Endometrial microvascular endothelial cells (primary cell): ENCODE data around the gene MGRN1. TPM values are rescaled to one million over a fixed set of nuclear protein-coding genes. Genes with fewer than 3 reads are reported as not detected.

ENCODE experiments used
- in situ Hi-C: cut with HindIII; loops from 2 replicates; pipeline ENCODE4 v1.10.0; 2017; ENCODE audit warnings: low sequenced_read_pairs, low pct_unique_long_range_greater_than_20kb; ENCODE audit errors: inconsistent ontology term
- total RNA-seq: library from RNA; depleted of rRNA; stranded (reverse); fragments of >200 nt; gene quantifications from one replicate; pipeline ENCODE4 v1.2.3, GENCODE V29; 2015; ENCODE audit errors: inconsistent ontology term

MGRN1 gene
- total RNA-seq, 1 donor from 2014 or later = 52.2 TPM

DNA sequence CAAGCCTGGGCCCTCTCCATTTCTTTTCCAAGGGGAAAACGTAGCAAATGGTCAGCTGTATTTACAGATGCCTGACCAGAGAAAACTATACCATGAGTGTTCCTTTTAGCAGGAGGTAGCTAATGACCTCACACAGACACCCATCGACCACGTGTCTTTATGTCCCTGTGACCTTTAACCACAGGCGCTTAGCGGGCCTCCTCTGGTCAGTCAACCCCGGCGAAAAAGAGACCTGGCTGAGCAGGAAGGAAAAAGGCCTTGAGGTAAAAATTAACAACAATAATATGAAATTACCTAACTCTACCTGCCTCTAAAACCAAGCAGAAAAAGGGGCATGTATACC lies 77.8 kb downstream of the MGRN1 start:
- in situ Hi-C loops = no loop called here

DNA sequence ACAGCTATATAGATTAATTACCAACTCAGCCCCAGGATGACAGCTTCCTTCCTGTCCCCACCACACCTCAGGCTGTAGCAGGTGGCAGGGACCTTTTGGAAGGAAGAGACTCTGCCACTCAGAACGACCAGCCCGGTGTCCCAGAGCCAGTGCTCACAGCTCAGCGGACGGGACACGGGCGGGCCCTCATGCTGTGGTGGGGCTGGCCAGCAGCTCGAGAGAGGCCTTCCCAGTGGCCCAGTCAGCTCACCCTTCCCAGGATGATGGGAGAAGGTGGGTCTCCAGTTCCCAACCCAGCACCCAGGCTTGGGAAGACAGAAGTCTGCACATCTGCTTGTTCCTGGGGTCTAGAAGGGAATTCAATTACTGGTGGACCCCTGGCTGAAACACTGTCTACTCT lies 79.3 kb downstream of the MGRN1 start:
- in situ Hi-C loops = no loop called here

DNA sequence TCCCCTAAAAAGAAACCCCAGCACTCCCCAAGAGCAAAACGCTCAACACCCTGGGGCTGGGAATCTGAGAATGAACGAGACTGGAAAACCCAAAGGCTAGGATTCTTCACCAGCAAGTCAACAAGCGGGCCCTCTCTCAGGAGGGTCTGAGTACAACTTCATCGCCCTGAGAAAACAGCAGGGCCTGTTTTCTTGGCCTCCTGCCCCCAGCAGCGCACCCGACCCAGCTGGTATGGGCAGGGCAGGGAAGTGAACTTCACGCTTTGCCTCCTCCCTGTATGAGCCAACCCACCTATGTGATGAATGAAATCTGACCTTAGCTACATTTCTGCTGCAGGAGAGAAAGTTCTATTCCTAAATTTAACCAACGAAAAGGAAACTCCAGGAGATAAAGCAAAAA lies 79.9 kb downstream of the MGRN1 start:
- in situ Hi-C loops = no loop called here

DNA sequence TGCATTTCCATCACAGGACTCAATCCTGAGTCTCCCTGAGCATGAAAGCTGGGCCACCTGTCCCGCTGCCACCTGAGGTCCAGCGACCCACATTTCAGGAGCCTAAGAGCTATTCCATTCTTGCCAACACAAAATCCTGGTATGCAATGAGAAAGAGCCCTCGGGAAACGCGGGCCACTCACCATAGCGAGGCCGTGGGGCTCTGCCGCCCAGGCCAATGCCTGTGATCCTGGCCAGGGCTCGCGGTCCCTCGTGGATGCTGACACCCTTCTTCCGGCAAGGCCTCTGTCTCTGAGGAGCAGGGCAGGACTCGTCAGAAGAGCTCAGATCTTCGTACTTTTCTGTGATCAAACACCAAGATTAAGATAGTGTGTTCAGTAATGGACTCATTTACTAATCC lies 80.3 kb downstream of the MGRN1 start:
- in situ Hi-C loops = no loop called here

DNA sequence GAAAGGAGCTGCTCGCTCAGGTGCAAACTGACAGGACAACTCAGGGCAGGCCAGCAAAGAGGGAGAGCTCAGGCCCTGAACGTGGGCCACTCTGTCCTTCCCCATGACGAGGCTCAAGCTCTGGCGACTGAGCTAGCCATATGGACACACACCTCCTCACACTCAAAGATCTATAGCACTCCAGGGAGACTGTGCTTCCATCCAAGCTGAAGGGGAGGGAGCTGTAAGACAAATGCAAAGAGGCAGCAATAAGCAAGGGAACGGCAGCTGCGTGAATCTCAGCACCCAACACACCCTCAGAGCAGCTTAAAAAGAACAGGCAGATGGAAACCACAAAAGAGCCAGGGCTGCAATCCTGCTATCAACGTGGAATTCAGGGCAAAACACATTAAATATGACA lies 82.2 kb downstream of the MGRN1 start:
- in situ Hi-C loops = no loop called here

DNA sequence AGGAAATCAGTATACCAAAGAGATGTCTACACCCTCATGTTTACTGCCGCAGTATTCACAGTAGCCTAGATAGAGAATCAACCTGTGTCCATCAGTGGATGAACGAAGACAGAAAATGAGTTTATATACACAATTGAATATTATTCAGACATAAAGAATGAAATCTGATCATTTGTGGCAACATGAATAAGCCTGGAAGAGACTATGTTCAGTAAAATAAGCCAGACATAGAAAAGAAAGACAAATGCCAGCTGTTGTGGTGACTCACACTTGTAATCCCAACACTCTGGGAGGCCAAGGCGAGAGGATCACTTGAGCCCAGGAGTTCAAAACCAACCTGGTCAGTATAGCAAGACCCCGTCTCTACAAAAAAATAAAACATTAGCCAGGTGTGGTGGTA lies 84.9 kb downstream of the MGRN1 start:
- in situ Hi-C loops = no loop called here

DNA sequence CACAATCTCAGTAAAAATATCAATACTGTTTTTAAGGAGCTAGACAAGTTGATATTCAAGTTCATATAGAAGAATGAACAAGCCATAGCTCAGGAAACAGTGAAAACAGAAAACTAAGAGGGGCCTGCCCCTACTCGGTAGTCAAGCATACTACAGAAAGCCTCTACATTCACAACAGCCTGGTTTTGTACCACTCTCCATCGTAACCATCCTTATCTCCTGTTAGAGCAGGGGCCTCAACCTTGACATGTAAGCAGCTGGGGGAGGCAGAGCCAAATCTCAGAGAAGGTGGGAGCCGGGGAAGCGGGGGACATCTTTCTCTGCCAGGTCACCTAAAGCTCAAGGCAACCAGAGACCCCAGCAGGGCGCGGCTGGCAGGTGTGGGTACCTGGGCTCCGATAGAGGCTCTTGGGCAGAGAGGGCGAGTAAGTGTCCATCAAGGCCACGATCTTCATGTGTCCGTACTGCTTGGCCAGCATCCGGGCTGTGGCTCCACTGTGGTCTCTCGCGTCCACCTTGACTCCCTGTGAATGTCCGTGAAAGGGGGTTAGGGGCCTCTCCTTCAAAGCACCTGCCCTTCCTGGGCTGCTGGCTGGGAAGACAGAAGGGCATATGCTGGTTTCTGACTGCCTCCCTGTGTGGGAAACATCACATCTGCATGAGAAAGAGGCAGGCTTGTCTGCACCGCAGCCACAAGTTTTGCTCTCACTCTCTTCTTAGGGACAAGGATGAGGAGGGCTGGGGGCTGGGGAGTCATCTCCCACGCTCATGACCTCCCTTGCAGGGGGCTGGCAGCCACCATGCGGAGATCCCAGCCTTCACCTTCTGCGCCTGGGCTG lies 89.3 kb downstream of the MGRN1 start:
- in situ Hi-C loops = no loop called here

DNA sequence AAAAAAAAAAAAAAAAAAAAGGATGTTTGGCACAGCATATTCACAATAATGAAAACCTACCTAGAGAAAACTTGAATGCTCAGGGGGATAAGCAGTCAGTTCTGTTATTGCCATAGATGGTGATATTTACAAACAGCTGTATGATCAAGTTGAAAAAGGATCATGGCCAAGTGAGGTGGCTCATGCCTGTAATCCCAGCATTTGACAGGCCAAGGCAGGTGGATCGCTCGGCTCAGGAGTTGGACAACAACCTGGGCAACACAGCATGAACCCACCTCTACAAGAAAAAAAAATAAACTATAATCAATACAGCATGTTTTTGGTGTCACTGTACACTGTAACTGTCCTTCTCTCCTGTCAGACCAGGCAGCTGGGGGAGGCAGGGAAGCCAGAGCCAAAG lies 90.4 kb downstream of the MGRN1 start:
- in situ Hi-C loops = no loop called here

DNA sequence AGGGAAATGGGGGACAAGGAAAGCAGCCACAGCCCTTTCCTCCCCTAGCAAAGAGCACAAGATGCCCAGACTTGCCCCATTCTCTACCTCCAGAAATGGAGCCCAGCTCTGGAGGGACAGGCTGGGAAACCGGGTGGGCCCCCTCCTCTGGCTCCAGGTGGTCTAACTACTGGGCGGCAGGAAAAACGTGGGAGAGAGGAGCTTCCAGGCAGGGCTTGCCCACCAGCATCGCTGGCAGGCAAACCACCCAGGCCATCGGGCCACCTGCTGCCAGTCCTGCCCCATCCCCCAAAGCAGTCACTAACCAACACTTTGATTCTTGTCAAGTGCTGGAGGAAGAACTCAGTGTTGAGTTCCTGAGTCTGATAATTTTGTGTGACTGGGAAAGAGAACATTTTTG lies 93.8 kb downstream of the MGRN1 start:
- in situ Hi-C loops = no loop called here

DNA sequence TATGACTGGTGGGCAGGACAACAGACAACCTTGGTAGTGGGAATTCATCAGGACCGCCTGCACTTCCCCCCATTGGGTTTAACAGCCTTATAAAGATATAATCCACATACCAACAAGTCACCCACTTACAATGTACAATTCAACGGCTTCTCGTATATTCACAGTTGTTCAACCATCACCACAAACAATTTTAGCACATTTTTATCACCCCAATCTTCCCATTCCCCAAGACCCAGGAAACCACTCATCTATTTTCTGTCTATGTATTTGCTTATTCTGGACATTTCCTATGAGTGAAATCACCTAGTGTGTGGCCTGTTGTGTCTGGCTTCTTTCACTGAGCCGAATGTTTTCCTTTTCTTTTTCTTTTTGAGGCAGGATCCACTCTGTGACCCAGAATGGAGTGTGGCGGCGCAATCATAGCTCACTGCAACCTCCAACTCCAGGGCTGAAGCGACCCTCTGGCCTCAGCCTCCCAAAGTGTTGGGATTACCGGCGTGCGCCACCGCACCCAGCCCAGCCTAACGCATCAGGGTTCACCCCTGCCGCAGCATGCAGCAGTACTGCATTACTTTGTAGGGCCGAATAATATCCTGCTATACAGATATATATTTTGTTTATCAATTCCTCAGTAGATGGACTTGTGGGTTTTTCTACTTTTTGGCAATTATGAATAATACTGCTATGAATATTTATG lies 98.6 kb downstream of the MGRN1 start:
- in situ Hi-C loops = no loop called here

DNA sequence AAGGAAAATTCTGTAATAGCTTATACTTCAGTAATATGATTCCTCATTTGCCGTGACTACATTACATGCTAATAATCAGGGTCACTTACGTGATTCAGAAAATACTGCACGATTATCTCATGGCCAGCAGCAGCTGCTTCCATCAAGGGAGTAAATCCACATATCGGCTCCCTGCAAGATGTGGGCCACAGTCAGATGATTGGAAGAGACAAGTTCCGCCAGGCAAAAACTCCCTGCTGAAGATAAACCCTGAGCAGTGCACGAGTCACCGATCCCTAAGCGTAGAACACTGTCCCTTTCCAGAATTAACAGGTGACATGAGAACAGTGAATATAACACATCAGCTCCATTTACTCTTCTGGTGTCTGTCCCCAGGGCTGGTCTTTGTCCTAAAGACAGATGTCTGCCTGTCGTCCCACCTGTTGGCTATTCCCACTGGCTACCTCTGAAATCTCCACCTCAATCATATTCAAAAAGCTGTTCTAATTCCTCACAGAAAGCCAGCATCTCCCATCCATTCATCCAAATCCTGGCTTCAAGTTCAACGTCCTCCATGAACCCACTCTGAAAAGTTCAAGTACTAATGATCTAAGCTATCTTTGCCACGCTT lies 100.1 kb downstream of the MGRN1 start:
- in situ Hi-C loops = no loop called here

DNA sequence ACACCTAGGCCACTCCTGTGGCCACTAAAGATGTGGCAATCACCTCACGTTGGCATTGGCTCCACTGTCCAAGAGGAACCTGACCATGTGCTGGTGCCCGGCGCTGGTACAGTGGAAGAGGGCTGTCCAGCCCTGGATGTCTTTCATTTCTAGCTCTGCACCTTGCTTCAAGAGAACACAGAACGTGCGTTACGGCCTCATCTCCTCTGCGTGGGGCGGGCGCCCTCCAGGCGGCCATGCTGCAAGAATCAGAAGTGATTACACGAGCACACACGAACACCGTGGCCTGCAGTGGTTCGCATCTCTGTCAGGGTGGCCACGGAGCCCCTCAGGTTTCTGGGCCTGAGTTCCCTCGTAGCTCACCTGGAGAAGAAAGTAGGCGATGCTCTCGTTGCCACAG lies 102.0 kb downstream of the MGRN1 start:
- in situ Hi-C loops = no loop called here

DNA sequence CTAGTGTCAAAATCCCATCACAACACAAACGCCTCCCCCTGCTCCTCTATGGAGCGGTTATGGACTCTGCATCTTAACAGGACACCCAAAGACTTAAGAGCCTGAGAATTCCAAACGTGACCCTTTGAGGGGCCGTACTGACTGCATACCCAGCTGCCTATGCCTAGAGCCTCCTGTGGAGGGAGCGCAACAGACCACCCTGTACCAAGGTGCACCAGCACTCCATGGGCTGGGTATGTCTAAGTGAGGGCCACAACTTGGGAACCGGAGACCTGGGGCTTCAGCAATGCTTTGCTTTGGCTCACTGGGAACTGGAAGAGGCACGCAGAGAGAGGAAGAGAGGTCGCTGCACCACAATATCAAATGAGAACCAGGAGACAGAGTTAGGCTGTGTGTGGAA lies 104.0 kb downstream of the MGRN1 start:
- in situ Hi-C loops = no loop called here

DNA sequence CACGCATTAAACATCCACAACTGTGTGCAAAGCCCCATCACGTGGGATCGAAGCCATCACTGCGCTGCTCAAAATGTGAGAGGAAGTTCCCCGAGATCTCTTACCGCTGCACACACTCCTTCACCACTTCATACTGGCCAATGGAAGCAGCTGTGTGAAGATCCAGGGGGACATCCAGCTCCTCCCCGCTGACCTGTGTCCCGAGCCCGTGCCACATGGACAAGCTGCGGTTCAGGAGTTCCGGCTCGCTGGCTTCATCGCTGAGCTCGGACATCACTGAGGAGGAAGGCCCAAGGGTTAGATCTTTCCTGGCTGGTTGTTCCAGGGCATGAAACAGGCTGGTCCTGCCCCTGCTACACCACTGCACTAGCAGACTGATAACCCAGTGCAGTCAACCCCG lies 105.2 kb downstream of the MGRN1 start:
- in situ Hi-C loops = no loop called here

DNA sequence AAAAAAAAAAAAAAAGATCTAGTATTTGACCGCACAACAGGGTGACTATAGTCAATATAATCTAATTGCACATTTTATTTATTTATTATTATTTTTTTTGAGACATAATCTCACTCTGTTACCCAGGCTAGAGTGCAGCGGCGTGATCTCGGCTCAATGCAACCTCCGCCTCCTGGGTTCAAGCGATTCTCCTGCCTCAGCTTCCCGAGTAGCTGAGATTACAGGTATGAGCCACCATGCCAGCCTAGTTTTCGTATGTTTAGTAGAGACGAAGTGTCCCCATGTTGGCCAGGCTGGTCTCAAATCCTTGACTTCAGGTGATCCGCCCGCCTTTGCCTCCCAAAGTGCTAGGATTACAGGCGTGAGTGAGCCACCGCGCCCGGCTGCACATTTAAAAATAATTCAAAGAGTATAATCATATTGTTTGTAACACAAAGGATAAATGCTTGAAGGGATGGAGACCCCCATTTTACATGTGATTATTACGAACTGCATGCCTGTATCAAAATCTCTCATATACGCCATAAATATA lies 108.7 kb downstream of the MGRN1 start:
- in situ Hi-C loops = no loop called here

DNA sequence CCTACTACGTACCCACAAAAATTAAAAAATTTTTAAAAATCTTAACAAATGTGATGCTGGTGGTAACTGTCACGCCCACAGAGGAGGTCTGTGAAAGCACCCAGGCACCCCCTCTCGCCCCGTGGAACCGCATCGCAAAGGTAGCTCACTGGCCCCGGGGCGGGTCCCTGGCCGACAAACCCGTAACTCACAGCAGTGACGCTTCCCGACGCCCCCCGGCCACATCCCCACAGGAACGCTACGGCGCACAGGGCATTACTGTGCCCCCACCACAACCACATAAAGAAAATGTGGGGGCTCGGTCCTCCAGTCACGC lies 109.1 kb downstream of the MGRN1 start:
- in situ Hi-C loops = no loop called here

DNA sequence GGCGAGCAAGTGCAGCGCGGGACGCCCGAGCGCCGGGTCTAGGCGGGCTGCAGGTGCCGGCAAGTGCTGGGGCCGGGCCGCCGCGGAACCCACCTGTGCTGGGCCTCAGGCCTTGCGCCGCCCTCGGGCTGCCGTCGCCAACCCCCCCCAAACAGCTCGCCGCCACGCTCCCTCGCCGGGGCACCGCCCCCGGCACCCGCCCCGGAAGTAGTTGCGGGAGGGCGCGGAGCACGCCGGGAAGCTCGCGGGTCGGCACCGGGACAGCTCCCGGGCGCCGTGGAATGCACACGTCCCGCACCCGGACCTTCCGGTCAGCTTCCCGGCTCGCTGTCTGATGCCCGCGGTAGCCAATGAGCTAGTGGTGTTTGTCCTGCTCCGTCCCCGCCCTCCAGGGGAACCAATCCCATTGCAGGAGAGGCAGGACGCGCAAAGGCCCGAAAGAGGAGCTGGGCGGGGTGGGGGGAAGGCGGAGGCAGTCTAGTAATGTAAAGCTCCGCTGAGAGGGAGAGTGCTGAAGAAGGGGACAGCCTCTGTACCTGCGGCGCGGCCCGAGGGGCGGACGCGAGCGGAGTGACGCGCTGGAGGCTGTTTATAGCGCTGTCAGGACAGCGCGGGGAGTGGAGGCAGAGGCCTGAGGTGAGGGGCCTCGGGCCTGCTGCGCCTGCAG lies 109.6 kb downstream of the MGRN1 start, which contains the start of the genes ANKS3 and DNAAF8:
ANKS3 (minus strand) TSS at position 209 of the 667 bp plus-strand sequence. CDS start 4,122 bp downstream, outside the sequence.
DNAAF8 (plus strand) TSS at position 475 of the 667 bp plus-strand sequence. CDS start 1,978 bp downstream, outside the sequence.
- in situ Hi-C loops = no loop called here

DNA sequence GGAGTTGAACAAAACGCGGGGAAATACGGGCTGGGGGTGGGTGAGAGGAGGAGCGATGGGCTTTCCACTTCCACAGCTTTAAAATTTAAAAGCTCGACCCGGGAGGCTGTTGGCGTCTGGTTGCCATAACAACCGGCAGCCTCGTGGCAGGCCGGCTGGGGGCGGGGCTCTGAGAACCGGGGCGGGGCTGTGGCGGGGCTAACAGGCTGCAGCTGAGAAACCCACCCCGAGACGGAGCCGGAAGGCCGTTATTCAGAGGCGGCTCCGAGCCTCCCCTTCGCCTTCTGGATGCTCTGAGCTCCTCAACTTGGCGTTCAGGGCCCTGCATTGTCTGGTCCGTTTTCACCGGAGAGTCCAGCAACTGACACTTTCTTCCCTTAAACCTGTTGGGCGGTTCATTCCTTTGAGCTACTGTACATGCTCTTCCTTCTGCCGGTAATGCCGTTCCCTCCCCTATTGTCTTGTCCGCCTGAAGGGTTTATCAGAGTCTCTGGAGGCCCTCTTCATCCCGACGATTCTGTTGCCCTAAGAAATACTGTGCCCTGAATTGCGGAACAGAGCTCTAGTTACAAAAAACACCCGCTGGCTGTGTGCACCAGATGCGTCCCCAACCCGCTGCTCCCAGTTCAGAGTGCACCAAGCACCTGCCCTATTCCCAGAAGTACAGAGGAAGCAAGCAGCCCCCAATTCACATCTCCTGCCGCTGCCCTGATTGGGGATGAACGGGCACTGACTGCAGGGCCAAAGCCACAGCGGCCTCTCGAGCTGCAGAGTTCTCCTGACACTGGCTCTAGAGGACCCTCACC lies 110.3 kb downstream of the MGRN1 start:
- in situ Hi-C loops = no loop called here

DNA sequence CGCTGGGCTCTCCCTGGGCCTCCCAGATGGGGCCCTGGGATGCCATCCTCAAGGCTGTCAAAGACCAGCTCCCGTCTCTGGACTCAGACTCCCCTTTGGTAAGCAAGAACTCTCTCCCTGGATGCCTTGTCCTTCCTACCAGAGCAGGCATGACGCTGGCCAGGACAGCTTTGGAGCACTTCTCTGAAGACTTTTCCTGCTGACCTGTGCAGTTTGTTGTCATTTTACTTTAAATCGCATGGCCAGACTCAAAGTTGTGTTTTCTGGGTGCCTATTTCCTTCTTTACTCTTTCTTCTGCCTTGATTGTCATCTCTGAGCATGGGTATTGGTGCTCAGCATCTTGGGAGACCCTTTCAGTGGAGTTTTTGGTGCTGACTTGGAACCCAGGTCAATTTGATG lies 111.9 kb downstream of the MGRN1 start:
- in situ Hi-C loops = no loop called here
